ENCODE results near the gene UXS1. TPM values are rescaled to one million over a fixed set of nuclear protein-coding genes. Genes with fewer than 3 reads are reported as not detected.
A peak's percentile ranks its signal among the peaks of the same experiment; 100 is the strongest.

Gene UXS1
- total RNA-seq, 2 donors from 2014 or later = 43.0 to 44.6 TPM

DNA sequence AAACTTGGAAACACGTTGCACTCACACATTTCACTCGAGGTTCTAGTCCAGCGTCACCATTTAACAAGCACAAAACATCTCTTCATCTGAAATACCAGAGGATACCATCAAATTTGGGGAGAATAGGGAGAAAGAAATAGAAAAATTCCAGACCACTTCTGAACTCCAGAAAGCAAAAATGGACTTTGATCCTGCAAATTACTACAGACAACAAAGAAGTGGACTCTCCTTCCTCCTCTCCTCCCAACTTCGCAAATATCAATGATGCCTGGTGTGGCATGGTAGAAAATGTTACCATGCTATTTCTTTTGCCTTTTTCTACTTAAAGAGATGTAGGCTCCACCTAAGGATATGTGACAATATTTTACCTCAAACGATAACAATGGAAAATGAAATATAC, 13.5 kb downstream of the UXS1 start:
- Histone ChIP-seq H3K36me3 (ENCODE audit: control insufficient read depth, insufficient read depth, low read length) (no peaks in the 10 kb centered on the region), H3K9ac (ENCODE audit: extremely low read depth, low read length, poor library complexity, severe bottlenecking) (no peak overlapping the region), H3K27ac (ENCODE audit: low read depth, low read length) (no peak overlapping the region), H3K27me3 (ENCODE audit: control insufficient read depth, insufficient read depth, low read length, poor library complexity, severe bottlenecking) (no peaks in the 10 kb centered on the region), H3K4me3 (ENCODE audit: low read length) (no peak overlapping the region), H3K9me3 (ENCODE audit: control insufficient read depth, low read length) (no peaks in the 10 kb centered on the region), H3K4me1 (ENCODE audit: control insufficient read depth, insufficient read depth, low read length) (no peaks in the 10 kb centered on the region)
- Mint-ChIP-seq H3K4me1 (peaks cover 15% of the 10 kb centered on the region), H3K27me3 (ENCODE audit: insufficient read depth) (no peaks in the 10 kb centered on the region), H3K4me3 (no peak overlapping the region), H3K9me3 (no peaks in the 10 kb centered on the region), H3K27ac (no peak overlapping the region), H3K36me3 (ENCODE audit: low read depth) (peaks cover 5% of the 10 kb centered on the region)
- 91 to 100% methylated on average over 1 to 5 of the region's 5 CpGs for WGBS, 2 experiments (ENCODE audit: insufficient coverage in 1 of 2, insufficient read length in 1 of 2)
- no peak for DNase-seq
- no peak for TF ChIP-seq CTCF (conservative IDR thresholded peaks at IDR 0.05)

- WGBS, 2 experiments (ENCODE audit: insufficient coverage in 1 of 2, insufficient read length in 1 of 2) = 91 to 96% methylated on average over 5 to 7 of the region's 7 CpGs
- Mint-ChIP-seq H3K36me3 (ENCODE audit: low read depth) (peaks cover 5% of the 10 kb centered on the region), H3K9me3 (no peaks in the 10 kb centered on the region), H3K27ac (no peak overlapping the region), H3K4me1 (peaks cover 15% of the 10 kb centered on the region), H3K4me3 (no peak overlapping the region), H3K27me3 (ENCODE audit: insufficient read depth) (no peaks in the 10 kb centered on the region)
- H3K27ac ChIP-seq (ENCODE audit: low read depth, low read length) = no peak overlapping the region
- H3K9ac ChIP-seq (ENCODE audit: extremely low read depth, low read length, poor library complexity, severe bottlenecking) = no peak overlapping the region
- H3K4me1 ChIP-seq (ENCODE audit: control insufficient read depth, insufficient read depth, low read length) = no peaks in the 10 kb centered on the region
- H3K27me3 ChIP-seq (ENCODE audit: control insufficient read depth, insufficient read depth, low read length, poor library complexity, severe bottlenecking) = no peaks in the 10 kb centered on the region
- peaks cover 2% of the 10 kb centered on the region for H3K36me3 ChIP-seq (ENCODE audit: control insufficient read depth, insufficient read depth, low read length)
- TF ChIP-seq CTCF (conservative IDR thresholded peaks at IDR 0.05) = no peak
- no peaks in the 10 kb centered on the region for H3K9me3 ChIP-seq (ENCODE audit: control insufficient read depth, low read length)
- no peak overlapping the region for H3K4me3 ChIP-seq (ENCODE audit: low read length)
- no peak for DNase-seq
Measured at GRCh38 chr2:106178716-106179115, 15.4 kb downstream of the UXS1 start.

- peaks cover 11% of the 10 kb centered on the region for H3K4me1 Mint-ChIP-seq
- H3K9me3 ChIP-seq (ENCODE audit: control insufficient read depth, low read length) = no peaks in the 10 kb centered on the region
- H3K27me3 ChIP-seq (ENCODE audit: control insufficient read depth, insufficient read depth, low read length, poor library complexity, severe bottlenecking) = no peaks in the 10 kb centered on the region
- H3K27me3 Mint-ChIP-seq (ENCODE audit: insufficient read depth) = no peaks in the 10 kb centered on the region
- no peak for DNase-seq
- no peak overlapping the region for H3K4me3 ChIP-seq (ENCODE audit: low read length)
- H3K4me3 Mint-ChIP-seq = no peak overlapping the region
- H3K4me1 ChIP-seq (ENCODE audit: control insufficient read depth, insufficient read depth, low read length) = no peaks in the 10 kb centered on the region
- peaks cover 4% of the 10 kb centered on the region for H3K36me3 ChIP-seq (ENCODE audit: control insufficient read depth, insufficient read depth, low read length)
- H3K27ac Mint-ChIP-seq = no peak overlapping the region
- 95 to 97% methylated on average over 4 of the region's 4 CpGs for WGBS, 2 experiments (ENCODE audit: insufficient coverage in 1 of 2, insufficient read length in 1 of 2)
- no peak overlapping the region for H3K27ac ChIP-seq (ENCODE audit: low read depth, low read length)
- no peaks in the 10 kb centered on the region for H3K9me3 Mint-ChIP-seq
- H3K36me3 Mint-ChIP-seq (ENCODE audit: low read depth) = peaks cover 5% of the 10 kb centered on the region
- TF ChIP-seq CTCF (conservative IDR thresholded peaks at IDR 0.05) = peak; percentile 31
- H3K9ac ChIP-seq (ENCODE audit: extremely low read depth, low read length, poor library complexity, severe bottlenecking) = no peak overlapping the region
Measured at GRCh38 chr2:106177581-106177980, 16.5 kb downstream of the UXS1 start.

Data from endodermal cell (in vitro differentiated cells).